Measurements from ENCODE around the gene POU5F2. TPM values are rescaled to one million over a fixed set of nuclear protein-coding genes. Genes with fewer than 3 reads are reported as not detected.

POU5F2 gene
- total and polyA plus RNA-seq, 2 of the 4 experiments (the other 2 are of a cell fraction): 0.02 to 1.1 TPM

DNA sequence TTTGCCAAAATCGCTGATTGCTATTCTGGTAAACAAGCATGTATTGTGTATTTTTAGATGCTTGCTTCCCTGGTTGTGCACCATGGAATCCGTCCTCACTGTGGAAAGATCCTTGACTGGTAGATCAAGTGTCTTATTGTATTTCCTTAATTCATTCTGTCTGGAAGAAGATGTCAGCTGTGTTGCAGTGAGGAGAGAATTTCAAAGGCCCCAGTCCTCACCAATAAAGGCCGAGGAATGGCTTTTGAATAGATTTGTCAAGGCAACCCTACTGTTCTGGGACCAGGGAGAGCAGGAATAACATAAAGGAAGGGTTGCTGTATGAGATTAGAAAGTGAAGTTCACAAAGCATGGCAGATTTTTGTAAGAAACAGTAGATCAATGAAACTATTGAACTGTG is 36.2 kb upstream of the POU5F2 start:
- no CpG with 5 or more reads among the region's 3 CpGs for WGBS, 2 experiments (ENCODE audit: extremely low coverage in 2 of 2, insufficient read length in 1 of 2)

More for the DNA sequence above, 36.2 kb upstream of the POU5F2 start:
- Histone ChIP-seq H3K79me1 (ENCODE audit: low read depth in 1 of 2, low read length in 2 of 2) (no peaks in the 10 kb centered on the region), H3K4me1 (ENCODE audit: control insufficient read depth, insufficient read depth, low read length) (no peaks in the 10 kb centered on the region), H3K9ac (ENCODE audit: low read depth, low read length) (no peak overlapping the region), H3K18ac (ENCODE audit: low read depth, low read length) (no peak overlapping the region), H2BK120ac (ENCODE audit: low read depth, low read length) (no peak overlapping the region), H2BK15ac (ENCODE audit: low read depth, low read length) (no peak overlapping the region), H3K27ac (ENCODE audit: insufficient read depth, low read length) (no peak overlapping the region), H4K8ac (ENCODE audit: low read depth in 2 of 2, low read length in 2 of 2) (no peak overlapping the region), H4K91ac (ENCODE audit: insufficient read depth, low read depth, low read length) (no peak overlapping the region), H4K20me1 (ENCODE audit: insufficient read depth, low read length) (no peaks in the 10 kb centered on the region), H4K5ac (ENCODE audit: low read depth, low read length) (no peak overlapping the region), H3K9me3 (ENCODE audit: control insufficient read depth, insufficient read depth, low read length) (no peaks in the 10 kb centered on the region; the same call in 1 of the 2 replicates), H2BK5ac (ENCODE audit: low read depth, low read length, poor library complexity, severe bottlenecking) (no peak overlapping the region), H3K4ac (ENCODE audit: low read depth, low read length) (no peak overlapping the region), H2AK9ac (replicated peaks; ENCODE audit: low read depth, low read length, poor library complexity) (no peak overlapping the region), H2AK5ac (ENCODE audit: low read depth, low read length) (no peak overlapping the region), H3K4me3 (ENCODE audit: insufficient read depth, low read depth, low read length) (no peak overlapping the region), H2AFZ (replicated peaks; ENCODE audit: low read length, poor library complexity) (no peak overlapping the region), H3K4me2 (ENCODE audit: low read depth, low read length) (no peak overlapping the region), H3K36me3 (ENCODE audit: control insufficient read depth, insufficient read depth, low read length) (0 out of 2 replicates have a peak, but pooled peaks cover 1% of the 10 kb centered on the region), H3K9me1 (ENCODE audit: insufficient read depth, low read length) (no peaks in the 10 kb centered on the region), H3K23ac (ENCODE audit: low read depth, low read length) (no peak overlapping the region), H3K27me3 (ENCODE audit: control insufficient read depth, insufficient read depth, low read length) (no peaks in the 10 kb centered on the region), H3K56ac (ENCODE audit: extremely low read depth, insufficient read depth, low read length) (no peak overlapping the region), H3K14ac (replicated peaks; ENCODE audit: low read depth, low read length) (no peak overlapping the region), H2BK20ac (ENCODE audit: low read depth, low read length) (no peak overlapping the region)
- no TSS peak for BruUV-seq (replicated peaks)
- in situ Hi-C loops (cut with MboI; ENCODE audit: low sequenced_read_pairs) (loop anchor here (25.0 kb wide), 2 partner anchors 1090 to 1465 kb away; no protein-coding TSS in a partner anchor), dilution Hi-C loops (cut with HindIII; ENCODE audit: low sequenced_read_pairs, unreplicated experiment) (no loop called here), intact Hi-C loops (cut with micrococcal nuclease) (no loop called here)
- TF ChIP-seq MXI1 (IDR thresholded peaks at IDR 0.05; ENCODE audit: borderline replicate concordance, low read depth, low read length) (no peak), MAFK (IDR thresholded peaks at IDR 0.05; ENCODE audit: low read depth, low read length) (no peak), POLR2A (IDR thresholded peaks at IDR 0.05; ENCODE audit: low read depth, low read length) (no peak), RCOR1 (IDR thresholded peaks at IDR 0.05; ENCODE audit: insufficient replicate concordance, low read length) (no peak), NFE2L2 (IDR thresholded peaks at IDR 0.05; ENCODE audit: low read depth, low read length) (no peak), CEBPB (IDR thresholded peaks at IDR 0.05; ENCODE audit: low read depth, low read length) (no peak), CHD1 (IDR thresholded peaks at IDR 0.05; ENCODE audit: low read depth, low read length) (no peak), FOS (IDR thresholded peaks at IDR 0.05; ENCODE audit: low read depth, low read length) (no peak), RFX5 (IDR thresholded peaks at IDR 0.05; ENCODE audit: low read depth, low read length) (no peak)
- TF ChIP-seq, protein P1, sequence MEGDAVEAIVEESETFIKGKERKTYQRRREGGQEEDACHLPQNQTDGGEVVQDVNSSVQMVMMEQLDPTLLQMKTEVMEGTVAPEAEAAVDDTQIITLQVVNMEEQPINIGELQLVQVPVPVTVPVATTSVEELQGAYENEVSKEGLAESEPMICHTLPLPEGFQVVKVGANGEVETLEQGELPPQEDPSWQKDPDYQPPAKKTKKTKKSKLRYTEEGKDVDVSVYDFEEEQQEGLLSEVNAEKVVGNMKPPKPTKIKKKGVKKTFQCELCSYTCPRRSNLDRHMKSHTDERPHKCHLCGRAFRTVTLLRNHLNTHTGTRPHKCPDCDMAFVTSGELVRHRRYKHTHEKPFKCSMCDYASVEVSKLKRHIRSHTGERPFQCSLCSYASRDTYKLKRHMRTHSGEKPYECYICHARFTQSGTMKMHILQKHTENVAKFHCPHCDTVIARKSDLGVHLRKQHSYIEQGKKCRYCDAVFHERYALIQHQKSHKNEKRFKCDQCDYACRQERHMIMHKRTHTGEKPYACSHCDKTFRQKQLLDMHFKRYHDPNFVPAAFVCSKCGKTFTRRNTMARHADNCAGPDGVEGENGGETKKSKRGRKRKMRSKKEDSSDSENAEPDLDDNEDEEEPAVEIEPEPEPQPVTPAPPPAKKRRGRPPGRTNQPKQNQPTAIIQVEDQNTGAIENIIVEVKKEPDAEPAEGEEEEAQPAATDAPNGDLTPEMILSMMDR (conservative IDR thresholded peaks at IDR 0.05; ENCODE audit: low read depth, low read length): no peak
- TF ChIP-seq, protein P2, sequence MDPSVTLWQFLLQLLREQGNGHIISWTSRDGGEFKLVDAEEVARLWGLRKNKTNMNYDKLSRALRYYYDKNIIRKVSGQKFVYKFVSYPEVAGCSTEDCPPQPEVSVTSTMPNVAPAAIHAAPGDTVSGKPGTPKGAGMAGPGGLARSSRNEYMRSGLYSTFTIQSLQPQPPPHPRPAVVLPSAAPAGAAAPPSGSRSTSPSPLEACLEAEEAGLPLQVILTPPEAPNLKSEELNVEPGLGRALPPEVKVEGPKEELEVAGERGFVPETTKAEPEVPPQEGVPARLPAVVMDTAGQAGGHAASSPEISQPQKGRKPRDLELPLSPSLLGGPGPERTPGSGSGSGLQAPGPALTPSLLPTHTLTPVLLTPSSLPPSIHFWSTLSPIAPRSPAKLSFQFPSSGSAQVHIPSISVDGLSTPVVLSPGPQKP (IDR thresholded peaks at IDR 0.05; ENCODE audit: borderline replicate concordance, low read depth, low read length): no peak
- TF ChIP-seq, protein P3, sequence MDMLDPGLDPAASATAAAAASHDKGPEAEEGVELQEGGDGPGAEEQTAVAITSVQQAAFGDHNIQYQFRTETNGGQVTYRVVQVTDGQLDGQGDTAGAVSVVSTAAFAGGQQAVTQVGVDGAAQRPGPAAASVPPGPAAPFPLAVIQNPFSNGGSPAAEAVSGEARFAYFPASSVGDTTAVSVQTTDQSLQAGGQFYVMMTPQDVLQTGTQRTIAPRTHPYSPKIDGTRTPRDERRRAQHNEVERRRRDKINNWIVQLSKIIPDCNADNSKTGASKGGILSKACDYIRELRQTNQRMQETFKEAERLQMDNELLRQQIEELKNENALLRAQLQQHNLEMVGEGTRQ (IDR thresholded peaks at IDR 0.05; ENCODE audit: low read depth, low read length): no peak
- no peak for ATAC-seq (ENCODE audit: low read depth)
- ChIA-PET POLR2A (ENCODE audit: unreplicated experiment) (no interaction called here), CTCF (no interaction called here)
- no peak for DNase-seq

All from IMR-90 (cell line).